ENCODE results near the gene CUBN. TPM values are rescaled to one million over a fixed set of nuclear protein-coding genes. Genes with fewer than 3 reads are reported as not detected.

CUBN gene
- total RNA-seq, 1 experiment from 2014 or later = 1.7 TPM

GRCh38 chr10:16788778-16789177, 340.8 kb downstream of the CUBN start:
- DNase-seq (ENCODE audit: low read depth) = no peak

GRCh38 chr10:16788125-16788524, 341.5 kb downstream of the CUBN start:
- no peak for DNase-seq (ENCODE audit: low read depth)

GRCh38 chr10:16787361-16787791, 342.2 kb downstream of the CUBN start:
- DNase-seq (ENCODE audit: low read depth) = no peak

- no peak for DNase-seq (ENCODE audit: low read depth)
Observed at GRCh38 chr10:16780338-16780880, 349.2 kb downstream of the CUBN start.

GRCh38 chr10:16779384-16779915, 350.2 kb downstream of the CUBN start:
- no peak for DNase-seq (ENCODE audit: low read depth)

GRCh38 chr10:16777473-16778370, 351.9 kb downstream of the CUBN start:
- peak; percentile 28 for DNase-seq (ENCODE audit: low read depth)

GRCh38 chr10:16776896-16777295, 352.7 kb downstream of the CUBN start:
- DNase-seq (ENCODE audit: low read depth) = no peak

Other genes with a start within 250 kb of the CUBN start
- gene TRDMT1, start 71.9 kb upstream of the CUBN start, total RNA-seq (2014; rRNA removed; shearing (Covaris generic)) = 8.4 and 9.1 TPM in 2 replicates
- 5,657 and 6,746 TPM in 2 replicates for gene VIM, start 98.4 kb upstream of the CUBN start, total RNA-seq (2014; rRNA removed; shearing (Covaris generic))

Measured in Daoy (cell line).